Cortex of kidney (tissue), 1 donor: Measurements from ENCODE around the gene CRELD2.

Experiments
- DNase-seq: peaks from one replicate; lab custom pipeline; 2025; lab: John Stamatoyannopoulos, UW

Gene CRELD2

DNA sequence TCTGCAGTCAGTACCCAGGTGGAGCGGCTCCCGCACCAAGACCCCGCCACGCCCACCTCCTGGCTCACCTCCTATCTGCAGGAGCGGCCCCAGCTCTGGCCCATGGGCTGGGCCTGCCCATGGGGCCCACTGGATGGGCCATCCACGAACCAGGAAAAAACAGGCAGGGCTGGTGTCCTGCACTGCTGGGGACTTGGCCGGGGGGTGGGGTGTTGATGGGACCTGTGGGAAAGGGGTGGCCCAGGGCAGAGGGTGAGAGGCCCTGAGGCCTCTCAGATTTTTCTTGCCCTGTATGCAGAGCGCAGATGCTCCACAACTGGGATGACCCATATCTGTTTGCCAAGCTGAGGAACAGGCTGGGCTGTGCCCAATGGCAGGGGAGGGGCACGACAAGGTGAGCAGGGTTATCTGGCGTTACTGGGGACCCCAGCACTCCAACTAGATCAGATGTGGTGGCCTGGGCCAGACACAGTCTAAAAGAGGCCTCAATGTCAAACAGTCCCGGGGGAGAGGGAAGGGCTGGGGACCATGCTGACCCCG lies 39.5 kb downstream of the CRELD2 start:
- no peak for DNase-seq

GRCh38 chr22:49958366-49958921 lies 40.0 kb downstream of the CRELD2 start:
- no peak for DNase-seq

GRCh38 chr22:49958931-49959781 lies 40.7 kb downstream of the CRELD2 start:
- no peak for DNase-seq

DNA sequence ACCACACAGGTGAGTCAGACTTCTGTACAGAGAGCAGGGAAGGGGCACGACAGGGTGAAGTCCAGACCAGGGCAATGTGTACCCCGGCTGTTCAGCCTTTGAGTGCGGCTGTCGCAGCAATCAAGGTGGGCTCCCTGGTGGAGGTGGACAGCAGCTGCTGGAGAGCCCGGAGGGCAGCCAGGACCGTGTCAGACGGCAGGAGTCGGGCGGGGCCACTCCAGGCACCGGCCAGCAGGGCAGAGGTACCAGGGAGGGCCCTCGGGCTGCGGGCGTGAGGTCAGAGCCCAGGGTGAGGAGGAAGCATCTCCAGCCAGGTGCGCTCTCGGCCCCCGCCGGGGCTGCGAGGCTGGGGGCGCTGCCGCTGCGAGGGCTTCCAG lies 41.3 kb downstream of the CRELD2 start:
- no peak for DNase-seq

DNA sequence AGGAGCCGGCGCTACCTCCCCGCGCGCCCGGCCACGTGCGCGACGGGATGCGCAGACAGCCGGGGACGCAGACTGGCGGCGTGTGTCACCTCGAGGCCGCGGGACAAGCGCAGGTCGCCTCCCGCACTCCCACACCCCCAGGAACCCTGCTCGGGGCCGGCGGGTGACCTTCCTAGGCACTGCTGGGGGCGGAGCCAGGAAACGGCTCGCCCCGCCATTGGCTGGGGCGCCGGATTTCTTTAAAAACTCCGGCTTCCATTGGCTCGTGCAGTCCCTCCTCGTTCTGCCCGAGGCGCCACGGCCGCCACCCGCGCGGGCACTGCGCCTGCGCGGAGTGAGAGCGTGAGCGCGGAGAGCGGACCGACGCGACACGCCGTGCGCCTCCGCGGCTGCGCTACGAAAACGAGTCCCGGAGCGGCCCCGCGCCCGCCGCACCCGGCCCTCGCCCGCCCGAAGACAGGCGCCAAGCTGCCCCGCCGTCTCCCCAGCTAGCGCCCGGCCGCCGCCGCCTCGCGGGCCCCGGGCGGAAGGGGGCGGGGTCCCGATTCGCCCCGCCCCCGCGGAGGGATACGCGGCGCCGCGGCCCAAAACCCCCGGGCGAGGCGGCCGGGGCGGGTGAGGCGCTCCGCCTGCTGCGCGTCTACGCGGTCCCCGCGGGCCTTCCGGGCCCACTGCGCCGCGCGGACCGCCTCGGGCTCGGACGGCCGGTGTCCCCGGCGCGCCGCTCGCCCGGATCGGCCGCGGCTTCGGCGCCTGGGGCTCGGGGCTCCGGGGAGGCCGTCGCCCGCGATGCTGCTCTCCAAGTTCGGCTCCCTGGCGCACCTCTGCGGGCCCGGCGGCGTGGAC lies 41.9 kb downstream of the CRELD2 start, which contains the start of gene PIM3:
Gene PIM3, plus strand, starts transcription at position 614 of the 846 bp plus-strand sequence. Its CDS starts 176 bp downstream, at position 790.
- peak; percentile 77 for DNase-seq

- no peak for DNase-seq
These were observed 42.7 kb downstream of the CRELD2 start for GRCh38 chr22:49961005-49961600.

GRCh38 chr22:49961601-49962011 lies 43.2 kb downstream of the CRELD2 start:
- no peak for DNase-seq

- DNase-seq: no peak
These were observed 43.7 kb downstream of the CRELD2 start for GRCh38 chr22:49962012-49962750.

DNA sequence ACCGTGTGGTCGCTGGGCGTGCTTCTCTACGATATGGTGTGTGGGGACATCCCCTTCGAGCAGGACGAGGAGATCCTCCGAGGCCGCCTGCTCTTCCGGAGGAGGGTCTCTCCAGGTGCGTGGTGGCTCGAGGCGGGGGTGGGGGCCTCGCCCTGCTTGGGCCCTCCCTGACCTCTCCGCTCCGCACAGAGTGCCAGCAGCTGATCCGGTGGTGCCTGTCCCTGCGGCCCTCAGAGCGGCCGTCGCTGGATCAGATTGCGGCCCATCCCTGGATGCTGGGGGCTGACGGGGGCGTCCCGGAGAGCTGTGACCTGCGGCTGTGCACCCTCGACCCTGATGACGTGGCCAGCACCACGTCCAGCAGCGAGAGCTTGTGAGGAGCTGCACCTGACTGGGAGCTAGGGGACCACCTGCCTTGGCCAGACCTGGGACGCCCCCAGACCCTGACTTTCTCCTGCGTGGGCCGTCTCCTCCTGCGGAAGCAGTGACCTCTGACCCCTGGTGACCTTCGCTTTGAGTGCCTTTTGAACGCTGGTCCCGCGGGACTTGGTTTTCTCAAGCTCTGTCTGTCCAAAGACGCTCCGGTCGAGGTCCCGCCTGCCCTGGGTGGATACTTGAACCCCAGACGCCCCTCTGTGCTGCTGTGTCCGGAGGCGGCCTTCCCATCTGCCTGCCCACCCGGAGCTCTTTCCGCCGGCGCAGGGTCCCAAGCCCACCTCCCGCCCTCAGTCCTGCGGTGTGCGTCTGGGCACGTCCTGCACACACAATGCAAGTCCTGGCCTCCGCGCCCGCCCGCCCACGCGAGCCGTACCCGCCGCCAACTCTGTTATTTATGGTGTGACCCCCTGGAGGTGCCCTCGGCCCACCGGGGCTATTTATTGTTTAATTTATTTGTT lies 44.6 kb downstream of the CRELD2 start:
- DNase-seq: no peak

- no peak for DNase-seq
These were observed 45.2 kb downstream of the CRELD2 start for GRCh38 chr22:49963647-49964026.

DNA sequence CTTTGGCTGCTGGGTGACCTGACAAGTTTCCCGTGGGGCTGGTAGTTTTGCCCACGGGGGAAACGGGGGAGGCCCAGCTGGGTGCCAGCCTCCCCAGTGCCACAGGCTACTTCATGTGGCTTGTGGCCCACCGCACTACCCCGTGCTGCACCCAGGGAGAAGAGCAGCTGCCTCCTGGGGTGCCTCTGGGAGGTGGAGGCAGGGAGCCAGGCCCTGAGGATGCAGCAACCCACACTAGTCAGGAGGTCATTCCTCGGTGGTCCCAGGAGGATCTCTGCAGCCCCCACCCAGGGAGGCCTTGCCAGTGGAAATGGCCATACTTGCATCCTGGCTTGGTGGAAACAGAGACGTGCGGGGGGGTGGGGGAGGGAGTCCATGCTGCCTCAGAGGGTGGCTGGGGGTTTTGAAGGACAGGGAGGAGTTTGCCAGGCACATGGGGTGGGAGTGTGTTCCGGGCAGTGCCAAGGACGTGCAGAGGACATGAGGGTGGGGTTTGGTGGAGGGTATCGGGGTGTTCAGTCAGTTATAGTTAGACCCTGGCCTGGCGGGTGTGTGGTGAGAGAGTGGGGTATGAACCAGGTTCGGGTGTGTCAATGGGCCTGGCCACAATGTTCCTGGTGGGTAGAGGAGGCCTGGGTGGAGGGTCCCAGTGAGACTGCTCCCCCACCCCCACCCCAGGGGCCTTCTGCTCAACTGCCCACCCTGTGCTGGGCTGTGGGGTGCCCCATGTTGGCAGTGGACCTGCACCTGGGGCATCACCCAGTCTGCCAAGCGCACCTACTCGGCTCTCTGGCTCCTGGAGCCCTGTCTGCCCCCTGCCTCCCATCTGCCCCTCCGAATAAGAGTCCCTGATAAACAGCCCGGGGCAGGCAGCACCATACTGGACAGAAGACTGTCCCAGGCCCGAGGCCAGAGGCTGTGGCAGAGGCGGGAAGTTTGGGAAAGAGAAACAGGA lies 46.0 kb downstream of the CRELD2 start:
- no peak for DNase-seq

DNA sequence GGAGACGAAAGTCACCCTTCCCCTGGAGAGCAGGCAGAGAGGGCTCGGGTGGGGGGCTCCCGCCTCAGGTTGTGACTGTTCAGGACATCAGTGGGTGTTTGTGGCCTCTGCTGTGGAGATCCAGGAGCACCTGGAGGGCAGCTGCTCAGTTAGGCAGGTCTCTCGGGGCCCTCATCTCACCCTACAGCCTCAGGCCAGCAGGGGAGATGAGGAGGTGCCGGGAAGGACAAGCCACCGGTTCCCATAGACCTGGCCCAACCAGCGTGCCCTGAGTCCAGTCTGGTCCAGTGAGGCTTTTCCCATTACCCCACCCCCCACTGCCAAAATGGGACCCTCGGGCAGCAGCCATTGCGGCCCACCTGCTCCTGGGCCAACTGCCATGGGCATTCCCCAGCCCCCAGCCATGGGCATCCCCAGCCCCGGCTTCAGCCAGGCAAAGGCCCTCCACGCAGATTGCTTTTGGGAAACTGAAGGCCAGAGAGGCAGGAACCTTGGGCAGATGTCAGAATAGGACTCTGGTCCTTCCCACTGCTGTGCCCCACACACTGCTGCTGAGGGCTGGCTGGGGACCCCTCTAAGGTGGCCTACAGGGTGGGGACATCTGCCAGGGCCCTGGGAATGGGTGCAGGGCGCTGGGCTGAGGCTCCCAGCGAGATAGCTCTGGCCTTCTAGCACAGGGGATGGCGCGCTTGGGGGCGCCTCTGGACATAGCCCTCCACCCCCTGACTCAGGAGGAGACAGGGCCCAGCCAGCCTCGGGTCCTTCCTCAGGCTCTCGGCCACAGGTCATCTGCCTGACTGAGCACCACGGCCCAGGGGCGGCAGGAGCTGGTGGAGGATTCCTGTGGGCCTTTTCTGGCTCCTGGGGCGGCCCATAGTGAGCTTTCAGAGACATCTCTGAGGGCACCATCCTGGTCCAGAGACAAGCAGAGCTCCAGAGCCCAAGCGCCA lies 46.9 kb downstream of the CRELD2 start:
- DNase-seq: no peak

DNA sequence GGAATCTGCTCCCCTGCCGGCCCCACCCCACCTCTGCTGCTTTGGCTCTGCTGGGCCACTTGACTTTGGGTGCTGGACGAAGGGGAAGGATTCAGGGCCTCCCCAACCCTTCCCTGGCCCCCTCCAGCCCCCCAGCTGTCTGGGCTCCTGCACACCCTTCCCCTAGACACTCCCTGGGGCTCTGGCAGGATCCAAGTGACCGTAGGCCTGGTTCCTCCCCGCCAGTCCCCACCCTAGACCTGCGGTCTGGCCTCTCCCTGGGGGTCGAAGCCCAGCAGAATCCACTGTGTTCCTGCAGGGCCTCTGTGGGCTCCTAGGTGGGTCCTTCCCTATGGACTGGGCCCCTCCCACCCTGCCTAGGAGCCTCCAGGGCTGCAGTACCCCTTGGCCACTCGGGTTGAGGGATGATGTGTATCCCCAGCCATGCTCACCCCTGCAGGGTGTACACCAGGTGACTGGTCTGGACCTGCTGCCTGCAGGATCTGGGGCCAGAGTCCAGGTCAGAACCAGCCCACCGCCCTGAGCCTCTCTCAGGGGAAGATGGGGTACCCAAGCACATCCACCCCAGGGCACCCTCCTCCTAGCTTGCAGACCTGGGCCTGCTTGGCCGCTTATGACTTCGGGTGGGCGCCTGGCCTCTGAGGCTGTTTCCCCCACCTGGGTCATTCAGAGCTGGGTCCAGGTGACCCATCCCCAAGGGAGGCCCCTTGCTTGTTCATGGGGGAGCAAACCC lies 47.8 kb downstream of the CRELD2 start:
- no peak for DNase-seq

- no peak for DNase-seq
These were observed 48.6 kb downstream of the CRELD2 start for GRCh38 chr22:49966774-49967705.

DNA sequence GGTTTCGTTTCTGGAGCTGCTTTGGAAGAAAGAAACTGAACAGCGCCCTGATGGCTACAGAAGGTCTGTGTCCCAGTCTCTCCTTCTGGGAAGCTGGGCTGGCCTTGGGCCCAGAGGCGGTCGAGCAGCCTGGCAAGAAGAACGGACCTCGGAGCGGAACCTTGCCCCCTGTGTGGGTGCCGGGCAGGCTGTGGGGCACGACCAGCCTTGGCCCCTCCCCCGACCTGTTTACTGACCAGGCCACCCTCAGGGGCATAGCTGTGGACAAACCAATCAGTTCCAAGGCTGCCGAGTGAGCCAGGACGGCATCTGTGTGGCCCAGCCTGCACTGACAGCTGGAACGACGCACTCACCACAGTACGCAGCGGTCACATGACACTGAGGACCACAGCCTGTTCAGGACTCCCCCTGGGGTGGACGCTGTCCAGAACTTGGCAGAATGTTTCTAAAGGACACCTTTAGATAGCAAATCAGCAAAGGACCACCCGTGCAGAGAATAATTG lies 49.3 kb downstream of the CRELD2 start:
- no peak for DNase-seq

- no peak for DNase-seq
These were observed 49.9 kb downstream of the CRELD2 start for GRCh38 chr22:49968313-49968830.
